Posterior vena cava (tissue), 2 donors: ENCODE data around the gene ZNF652. TPM values are rescaled to one million over a fixed set of nuclear protein-coding genes. Genes with fewer than 3 reads are reported as not detected.
"Not testable (repeated sequence)": the region's sequence is repeated elsewhere in the genome, so short reads cannot be mapped to it uniquely, and the experiment has no call there.

ENCODE experiments used
- DNase-seq: peaks from one replicate; pipeline ENCODE4 v3.0.0-alpha.2; 2020; ENCODE audit warnings: low spot score
- intact Hi-C, 2 donors: fragments of 100-400 bp; cut with DNase I; formaldehyde crosslinking; loops; one replicate each; pipeline versions ENCODE4 v1.14.1 to v1.14.2; 2022 to 2023
- total RNA-seq, 2 donors: library from RNA; stranded (reverse); fragmentation: NEBNext Ultra II Directional; extraction: Animal tissue kit (Norgen Biotek cat#: 25700); gene quantifications; one replicate each; pipeline ENCODE4 v1.2.1, GENCODE V29; 2021
- donor health status: DM: yes; HTN: yes; CAD: no.
- donor health status: DM: yes; HTN: yes; CAD: no.

ZNF652 gene
- total RNA-seq, 2 donors from 2014 or later: 39.0 to 40.9 TPM

GRCh38 chr17:49287481-49287880, 74.6 kb downstream of the ZNF652 start:
- intact Hi-C loops: no loop called here
- DNase-seq: peak; percentile 50

GRCh38 chr17:49286261-49286973, 75.6 kb downstream of the ZNF652 start:
- DNase-seq: peak; percentile 36
- intact Hi-C loops: not testable (repeated sequence)

GRCh38 chr17:49285716-49286115, 76.3 kb downstream of the ZNF652 start:
- intact Hi-C loops: no loop called here
- peak; percentile 38 for DNase-seq

GRCh38 chr17:49280918-49281317, 81.1 kb downstream of the ZNF652 start:
- no peak for DNase-seq
- intact Hi-C loops: no loop called here

GRCh38 chr17:49280061-49280460, 82.0 kb downstream of the ZNF652 start:
- intact Hi-C loops: no loop called here
- DNase-seq: peak; percentile 50

- intact Hi-C loops: not testable (repeated sequence)
- peak; percentile 58 for DNase-seq
Measured at GRCh38 chr17:49279263-49280015, 82.6 kb downstream of the ZNF652 start.

- intact Hi-C loops: no loop called here
- peak; percentile 29 for DNase-seq
Measured at GRCh38 chr17:49278076-49278475, 84.0 kb downstream of the ZNF652 start.

GRCh38 chr17:49277638-49278037, 84.4 kb downstream of the ZNF652 start:
- intact Hi-C loops: no loop called here
- no peak for DNase-seq

- peak; percentile 36 for DNase-seq
Measured at GRCh38 chr17:49275981-49276380, 86.1 kb downstream of the ZNF652 start.

GRCh38 chr17:49269356-49269755, 92.7 kb downstream of the ZNF652 start:
- intact Hi-C loops: no loop called here
- peak; percentile 34 for DNase-seq

More at GRCh38 chr17:49275981-49276380, 86.1 kb downstream of the ZNF652 start:
- intact Hi-C loops: not testable (repeated sequence)

GRCh38 chr17:49267912-49268311, 94.1 kb downstream of the ZNF652 start:
- DNase-seq: no peak
- intact Hi-C loops: no loop called here

GRCh38 chr17:49266233-49266632, 95.8 kb downstream of the ZNF652 start:
- DNase-seq: no peak
- intact Hi-C loops: no loop called here

- intact Hi-C loops: not testable (repeated sequence)
Measured at GRCh38 chr17:49261540-49261939, 100.5 kb downstream of the ZNF652 start.

GRCh38 chr17:49260817-49261291, 101.2 kb downstream of the ZNF652 start:
- intact Hi-C loops: no loop called here
- no peak for DNase-seq

More at GRCh38 chr17:49261540-49261939, 100.5 kb downstream of the ZNF652 start:
- not testable (repeated sequence) for DNase-seq

- DNase-seq: peak; percentile 93
Measured at GRCh38 chr17:49260011-49260816, 101.8 kb downstream of the ZNF652 start.

GRCh38 chr17:49259663-49260010, 102.4 kb downstream of the ZNF652 start:
- intact Hi-C loops: no loop called here
- no peak for DNase-seq

More at GRCh38 chr17:49260011-49260816, 101.8 kb downstream of the ZNF652 start:
- intact Hi-C loops: no loop called here

GRCh38 chr17:49258394-49258793, 103.7 kb downstream of the ZNF652 start:
- no peak for DNase-seq
- intact Hi-C loops: no loop called here

GRCh38 chr17:49255125-49255524, 106.9 kb downstream of the ZNF652 start:
- DNase-seq: no peak
- intact Hi-C loops: no loop called here

GRCh38 chr17:49254066-49254465, 108.0 kb downstream of the ZNF652 start:
- no peak for DNase-seq
- intact Hi-C loops: no loop called here
